Gastroesophageal sphincter (tissue), 4 donors: ENCODE data around the gene OR8B3. TPM values are rescaled to one million over a fixed set of nuclear protein-coding genes. Genes with fewer than 3 reads are reported as not detected.

Source experiments
- ATAC-seq: fragments of 150-250 bp; one replicate; pipeline ENCODE4 v1.9.1; 2016; ENCODE audit warnings: mild to moderate bottlenecking, moderate library complexity
- H3K27ac ChIP-seq, 4 donors: fragments of 200-600 bp; sonication (generic) in 3 of 4; 1 replicate in 3 of 4; 2 replicates in 1 of 4; pipeline ENCODE4 v1.5.1; 2016 to 2019
- H3K27me3 ChIP-seq: fragments of 200-600 bp; sonication (generic); one replicate; pipeline ENCODE4 v1.5.1; 2019
- H3K36me3 ChIP-seq, 2 donors: fragments of 200-600 bp; sonication (generic); one replicate each; pipeline ENCODE4 v1.5.1; 2019; ENCODE audit warnings: control low read depth in 1 of 2
- H3K4me1 ChIP-seq, 3 donors: fragments of 200-600 bp; sonication (generic); 1 replicate in 2 of 3; 2 replicates in 1 of 3; pipeline ENCODE4 v1.5.1; 2016 to 2019; ENCODE audit warnings: control low read depth in 2 of 3
- H3K4me3 ChIP-seq, 2 donors: fragments of 200-600 bp; sonication (generic); one replicate each; pipeline ENCODE4 v1.5.1; 2019; ENCODE audit warnings: mild to moderate bottlenecking in 1 of 2, moderate library complexity in 1 of 2
- H3K9me3 ChIP-seq, 3 donors: fragments of 200-600 bp; sonication (generic); one replicate each; pipeline ENCODE4 v1.5.1; 2017 to 2019; ENCODE audit warnings: control low read depth in 2 of 3
- CTCF ChIP-seq, 4 experiments: fragments of 200-600 bp in 2 of 4; fragments of 450-650 bp in 2 of 4; sonication (generic) in 1 of 4; IDR thresholded peaks; one replicate each; pipeline ENCODE4 v1.5.1; 2017 to 2019; ENCODE audit warnings: antibody characterized with exemption in 4 of 4, mild to moderate bottlenecking in 2 of 4, moderate library complexity in 2 of 4
- EP300 ChIP-seq: sonication (generic); formaldehyde crosslinking; IDR thresholded peaks from one replicate; pipeline ENCODE4 v1.6.1; 2017; ENCODE audit warnings: antibody characterized with exemption, mild to moderate bottlenecking
- POLR2A ChIP-seq, 2 donors: fragments of 450-650 bp; IDR thresholded peaks; one replicate each; pipeline ENCODE4 v1.6.1; 2017; ENCODE audit warnings: antibody characterized with exemption in 2 of 2, mild to moderate bottlenecking in 2 of 2, moderate library complexity in 1 of 2
- POLR2AphosphoS5 ChIP-seq: sonication (generic); formaldehyde crosslinking; IDR thresholded peaks from one replicate; pipeline ENCODE4 v1.6.1; 2017; ENCODE audit warnings: antibody characterized with exemption
- WGBS, 2 donors: methylation state at CpG; one replicate each; pipeline ENCODE4 v1.1.5; 2018; ENCODE audit warnings: low coverage in 1 of 2; 5-methylcytosine and 5-hydroxymethylcytosine counted together
- total RNA-seq, 4 donors: library from RNA; depleted of rRNA; stranded (reverse); fragments of >200 nt; gene quantifications; one replicate each; pipeline ENCODE4 v1.1.0, GENCODE V29; 2016

OR8B3 gene
- total RNA-seq, 4 donors from 2014 or later, result not detected

GRCh38 chr11:124376280-124376679, 22.5 kb downstream of the OR8B3 start:
- Histone ChIP-seq H3K36me3 (no peaks in the 10 kb centered on the region), H3K27me3 (peaks cover 4% of the 10 kb centered on the region), H3K4me3 (no peak overlapping the region), H3K9me3 (no peaks in the 10 kb centered on the region), H3K27ac (no peak overlapping the region), H3K4me1 (no peaks in the 10 kb centered on the region)
- ATAC-seq, result no peak
- 42 to 55% methylated on average over 2 to 3 of the region's 3 CpGs for WGBS, 2 donors
- TF ChIP-seq EP300 (no peak), POLR2AphosphoS5 (no peak), POLR2A (IDR thresholded peaks at IDR 0.05) (no peak), CTCF (IDR thresholded peaks at IDR 0.05) (no peak)

- 8 to 44% methylated on average over 2 of the region's 2 CpGs for WGBS, 2 donors
Measured at GRCh38 chr11:124359566-124359965, 39.3 kb downstream of the OR8B3 start.

GRCh38 chr11:124346311-124346955, 52.4 kb downstream of the OR8B3 start:
- Histone ChIP-seq H3K27ac (no peak overlapping the region), H3K4me1 (no peaks in the 10 kb centered on the region), H3K27me3 (no peaks in the 10 kb centered on the region), H3K36me3 (no peaks in the 10 kb centered on the region), H3K9me3 (peaks cover 0 to 6% (median 0%) of the 10 kb centered on the region in 3 donors), H3K4me3 (no peak overlapping the region)
- WGBS, 2 donors, result 38 to 67% methylated on average over 3 of the region's 3 CpGs
- TF ChIP-seq POLR2A (IDR thresholded peaks at IDR 0.05) (no peak), EP300 (no peak), POLR2AphosphoS5 (no peak), CTCF (IDR thresholded peaks at IDR 0.05) (no peak)
- ATAC-seq, result no peak

More at GRCh38 chr11:124359566-124359965, 39.3 kb downstream of the OR8B3 start:
- no peaks in the 10 kb centered on the region for H3K36me3 ChIP-seq
- no peak overlapping the region for H3K27ac ChIP-seq
- H3K9me3 ChIP-seq, result no peaks in the 10 kb centered on the region
- no peaks in the 10 kb centered on the region for H3K27me3 ChIP-seq
- TF ChIP-seq CTCF (IDR thresholded peaks at IDR 0.05) (no peak), POLR2AphosphoS5 (no peak), EP300 (no peak), POLR2A (IDR thresholded peaks at IDR 0.05) (no peak)
- no peak for ATAC-seq
- no peak overlapping the region for H3K4me3 ChIP-seq
- H3K4me1 ChIP-seq, result no peaks in the 10 kb centered on the region

Other genes starting within 250 kb of the OR8B3 start
- gene OR10D3, start 215.7 kb downstream of the OR8B3 start, total RNA-seq, result not detected
- not detected for gene OR8G1, start 157.9 kb downstream of the OR8B3 start, total RNA-seq
- not detected for gene OR8G5, start 142.6 kb downstream of the OR8B3 start, total RNA-seq
- gene OR8D1, start 85.1 kb downstream of the OR8B3 start, total RNA-seq, result not detected
- not detected for gene OR8D2, start 78.8 kb downstream of the OR8B3 start, total RNA-seq
- not detected for gene OR8B2, start 14.5 kb downstream of the OR8B3 start, total RNA-seq
- not detected for gene OR8B4, start 25.8 kb upstream of the OR8B3 start, total RNA-seq
- gene OR8B8, start 46.7 kb upstream of the OR8B3 start, total RNA-seq, result not detected
- not detected for gene OR8B12, start 144.6 kb upstream of the OR8B3 start, total RNA-seq
- not detected for gene OR8A1, start 171.0 kb upstream of the OR8B3 start, total RNA-seq
- under 1 TPM in 1 of 4 donors, not detected in 3; 0.47 TPM for gene PANX3, start 212.4 kb upstream of the OR8B3 start, total RNA-seq
- gene TBRG1, start 223.8 kb upstream of the OR8B3 start, total RNA-seq, result 10 to 100 TPM; 35.2 to 54.2 (median 42.4) TPM